GM12891 (cell line): ENCODE data around the gene RAD21L1.

Source experiments
- POLR2A ChIP-seq: IDR thresholded peaks from 2 replicates; pipeline ENCODE4 v1.6.1; 2011; ENCODE audit warnings: low read depth, low read length, control low read depth
- POLR2AphosphoS5 ChIP-seq: IDR thresholded peaks from 2 replicates; pipeline ENCODE4 v1.6.1; 2011; ENCODE audit warnings: low read depth, low read length, control low read depth
- TAF1 ChIP-seq: IDR thresholded peaks from 2 replicates; pipeline ENCODE4 v1.6.1; 2011; ENCODE audit warnings: low read depth, low read length, control low read depth

DNA sequence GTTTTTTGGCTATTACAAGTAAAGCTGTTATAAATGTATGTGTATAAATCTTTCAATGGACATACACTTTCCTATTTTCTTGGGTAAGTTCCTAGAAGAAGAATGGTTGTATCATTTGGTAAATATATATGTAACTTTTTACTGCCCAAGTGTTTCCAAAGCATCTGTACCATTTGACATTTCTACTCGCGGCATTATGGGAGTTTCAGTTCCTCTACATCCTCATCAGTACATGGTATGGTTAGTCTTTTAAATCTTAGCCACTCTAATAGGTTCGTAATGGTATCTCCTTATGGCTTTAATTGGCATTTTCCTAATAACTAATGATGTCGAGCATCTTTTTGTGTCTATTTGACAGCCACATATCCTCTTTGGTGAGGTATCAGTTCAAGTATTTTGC, 53.1 kb downstream of the RAD21L1 start:
- no peak for TF ChIP-seq POLR2AphosphoS5
- no peak for TF ChIP-seq POLR2A
- no peak for TF ChIP-seq TAF1
